ENCODE measurements around the gene ZNF148.

GRCh38 chr3:125316246-125316645 lies 58.9 kb downstream of the ZNF148 start:
- TF ChIP-seq, protein P1, sequence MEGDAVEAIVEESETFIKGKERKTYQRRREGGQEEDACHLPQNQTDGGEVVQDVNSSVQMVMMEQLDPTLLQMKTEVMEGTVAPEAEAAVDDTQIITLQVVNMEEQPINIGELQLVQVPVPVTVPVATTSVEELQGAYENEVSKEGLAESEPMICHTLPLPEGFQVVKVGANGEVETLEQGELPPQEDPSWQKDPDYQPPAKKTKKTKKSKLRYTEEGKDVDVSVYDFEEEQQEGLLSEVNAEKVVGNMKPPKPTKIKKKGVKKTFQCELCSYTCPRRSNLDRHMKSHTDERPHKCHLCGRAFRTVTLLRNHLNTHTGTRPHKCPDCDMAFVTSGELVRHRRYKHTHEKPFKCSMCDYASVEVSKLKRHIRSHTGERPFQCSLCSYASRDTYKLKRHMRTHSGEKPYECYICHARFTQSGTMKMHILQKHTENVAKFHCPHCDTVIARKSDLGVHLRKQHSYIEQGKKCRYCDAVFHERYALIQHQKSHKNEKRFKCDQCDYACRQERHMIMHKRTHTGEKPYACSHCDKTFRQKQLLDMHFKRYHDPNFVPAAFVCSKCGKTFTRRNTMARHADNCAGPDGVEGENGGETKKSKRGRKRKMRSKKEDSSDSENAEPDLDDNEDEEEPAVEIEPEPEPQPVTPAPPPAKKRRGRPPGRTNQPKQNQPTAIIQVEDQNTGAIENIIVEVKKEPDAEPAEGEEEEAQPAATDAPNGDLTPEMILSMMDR (IDR thresholded peaks at IDR 0.05): no peak
- no peak for TF ChIP-seq NFE2L2 (conservative IDR thresholded peaks at IDR 0.05; ENCODE audit: low read length)
- TF ChIP-seq POLR2A (IDR thresholded peaks at IDR 0.05; ENCODE audit: low read length): no peak
- no peak for TF ChIP-seq RNF2 (IDR thresholded peaks at IDR 0.05; ENCODE audit: borderline replicate concordance, low read depth)
- TF ChIP-seq MYC (IDR thresholded peaks at IDR 0.05; ENCODE audit: borderline replicate concordance, low read length): no peak
- TF ChIP-seq RAD21 (conservative IDR thresholded peaks at IDR 0.05 in 1 of 2, IDR thresholded peaks at IDR 0.05 in 1 of 2): no peak
- TF ChIP-seq, protein P2, sequence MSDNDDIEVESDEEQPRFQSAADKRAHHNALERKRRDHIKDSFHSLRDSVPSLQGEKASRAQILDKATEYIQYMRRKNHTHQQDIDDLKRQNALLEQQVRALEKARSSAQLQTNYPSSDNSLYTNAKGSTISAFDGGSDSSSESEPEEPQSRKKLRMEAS (IDR thresholded peaks at IDR 0.05): no peak
- no peak for TF ChIP-seq CBX8 (IDR thresholded peaks at IDR 0.05)
- TF ChIP-seq, protein P3, sequence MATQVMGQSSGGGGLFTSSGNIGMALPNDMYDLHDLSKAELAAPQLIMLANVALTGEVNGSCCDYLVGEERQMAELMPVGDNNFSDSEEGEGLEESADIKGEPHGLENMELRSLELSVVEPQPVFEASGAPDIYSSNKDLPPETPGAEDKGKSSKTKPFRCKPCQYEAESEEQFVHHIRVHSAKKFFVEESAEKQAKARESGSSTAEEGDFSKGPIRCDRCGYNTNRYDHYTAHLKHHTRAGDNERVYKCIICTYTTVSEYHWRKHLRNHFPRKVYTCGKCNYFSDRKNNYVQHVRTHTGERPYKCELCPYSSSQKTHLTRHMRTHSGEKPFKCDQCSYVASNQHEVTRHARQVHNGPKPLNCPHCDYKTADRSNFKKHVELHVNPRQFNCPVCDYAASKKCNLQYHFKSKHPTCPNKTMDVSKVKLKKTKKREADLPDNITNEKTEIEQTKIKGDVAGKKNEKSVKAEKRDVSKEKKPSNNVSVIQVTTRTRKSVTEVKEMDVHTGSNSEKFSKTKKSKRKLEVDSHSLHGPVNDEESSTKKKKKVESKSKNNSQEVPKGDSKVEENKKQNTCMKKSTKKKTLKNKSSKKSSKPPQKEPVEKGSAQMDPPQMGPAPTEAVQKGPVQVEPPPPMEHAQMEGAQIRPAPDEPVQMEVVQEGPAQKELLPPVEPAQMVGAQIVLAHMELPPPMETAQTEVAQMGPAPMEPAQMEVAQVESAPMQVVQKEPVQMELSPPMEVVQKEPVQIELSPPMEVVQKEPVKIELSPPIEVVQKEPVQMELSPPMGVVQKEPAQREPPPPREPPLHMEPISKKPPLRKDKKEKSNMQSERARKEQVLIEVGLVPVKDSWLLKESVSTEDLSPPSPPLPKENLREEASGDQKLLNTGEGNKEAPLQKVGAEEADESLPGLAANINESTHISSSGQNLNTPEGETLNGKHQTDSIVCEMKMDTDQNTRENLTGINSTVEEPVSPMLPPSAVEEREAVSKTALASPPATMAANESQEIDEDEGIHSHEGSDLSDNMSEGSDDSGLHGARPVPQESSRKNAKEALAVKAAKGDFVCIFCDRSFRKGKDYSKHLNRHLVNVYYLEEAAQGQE (IDR thresholded peaks at IDR 0.05): no peak
- no peak for TF ChIP-seq RARB (CRISPR knock-in tag; IDR thresholded peaks at IDR 0.05)
